Upper lobe of left lung (tissue), 6 donors: ENCODE measurements around the gene BMP5. TPM values are rescaled to one million over a fixed set of nuclear protein-coding genes. Genes with fewer than 3 reads are reported as not detected.

Source experiments
- ATAC-seq, 2 donors: fragments of 200-7000 bp; cut with Tn5 transposase; one replicate each; pipeline ENCODE4 v1.9.1; 2022; ENCODE audit warnings: mild to moderate bottlenecking in 2 of 2, moderate library complexity in 2 of 2; ENCODE audit not compliant: low FRiP score in 2 of 2
- DNase-seq, 2 donors: peaks; one replicate each; pipeline ENCODE4 v3.0.0-alpha.2; 2019 to 2020
- H3K27ac ChIP-seq, 4 donors: fragments of 200-600 bp; sonication (generic); one replicate each; pipeline ENCODE4 v1.5.1; 2016 to 2019
- H3K27me3 ChIP-seq, 4 donors: fragments of 200-600 bp; sonication (generic); one replicate each; pipeline ENCODE4 v1.5.1; 2017 to 2019
- H3K36me3 ChIP-seq, 4 donors: fragments of 200-600 bp; sonication (generic); one replicate each; pipeline ENCODE4 v1.5.1; 2016 to 2019
- H3K4me1 ChIP-seq, 4 donors: fragments of 200-600 bp; sonication (generic); one replicate each; pipeline ENCODE4 v1.5.1; 2018 to 2019
- H3K4me3 ChIP-seq, 4 donors: fragments of 200-600 bp; sonication (generic); one replicate each; pipeline ENCODE4 v1.5.1; 2017 to 2019; ENCODE audit warnings: mild to moderate bottlenecking in 2 of 4, moderate library complexity in 1 of 4
- H3K9me3 ChIP-seq, 4 donors: fragments of 200-600 bp; sonication (generic); one replicate each; pipeline ENCODE4 v1.5.1; 2018 to 2019
- EP300 ChIP-seq, 4 donors: sonication (generic); formaldehyde crosslinking; IDR thresholded peaks; one replicate each; pipeline ENCODE4 v1.5.1; 2017; ENCODE audit warnings: antibody characterized with exemption in 4 of 4, control low read depth in 2 of 4
- POLR2A ChIP-seq, 4 donors: fragments of 450-650 bp; IDR thresholded peaks; one replicate each; pipeline ENCODE4 v1.5.1; 2016 to 2017; ENCODE audit warnings: antibody characterized with exemption in 4 of 4, mild to moderate bottlenecking in 2 of 4
- POLR2AphosphoS5 ChIP-seq, 2 donors: sonication (generic); formaldehyde crosslinking; IDR thresholded peaks; one replicate each; pipeline ENCODE4 v1.5.1; 2017; ENCODE audit warnings: antibody characterized with exemption in 2 of 2
- WGBS, 2 donors: methylation state at CpG; one replicate each; pipeline ENCODE4 v1.1.5; 2017 to 2018; 5-methylcytosine and 5-hydroxymethylcytosine counted together
- total RNA-seq, 6 donors: library from RNA; depleted of rRNA in 4 of 6; stranded (reverse); fragments of >200 nt in 4 of 6; gene quantifications; one replicate each; pipeline versions ENCODE4 v1.1.0 to v1.2.1, GENCODE V29; 2016 to 2021
- TF ChIP-seq, protein P1 (sequence below), 6 experiments: fragments of 450-650 bp in 4 of 6; fragments of 200-600 bp in 2 of 6; sonication (generic) in 2 of 6; IDR thresholded peaks; one replicate each; pipeline ENCODE4 v1.5.1; 2016 to 2019; ENCODE audit warnings: antibody characterized with exemption in 6 of 6
- donor health status: DM: no; HTN: no; CAD: no; lungs with moderate emphysema.
- donor health status: DM: no; HTN: yes; CAD: no; lungs with severe emphysema.

The BMP5 gene
- total RNA-seq, 6 donors from 2014 or later, result 3.2 to 16.8 (median 5.7) TPM

DNA sequence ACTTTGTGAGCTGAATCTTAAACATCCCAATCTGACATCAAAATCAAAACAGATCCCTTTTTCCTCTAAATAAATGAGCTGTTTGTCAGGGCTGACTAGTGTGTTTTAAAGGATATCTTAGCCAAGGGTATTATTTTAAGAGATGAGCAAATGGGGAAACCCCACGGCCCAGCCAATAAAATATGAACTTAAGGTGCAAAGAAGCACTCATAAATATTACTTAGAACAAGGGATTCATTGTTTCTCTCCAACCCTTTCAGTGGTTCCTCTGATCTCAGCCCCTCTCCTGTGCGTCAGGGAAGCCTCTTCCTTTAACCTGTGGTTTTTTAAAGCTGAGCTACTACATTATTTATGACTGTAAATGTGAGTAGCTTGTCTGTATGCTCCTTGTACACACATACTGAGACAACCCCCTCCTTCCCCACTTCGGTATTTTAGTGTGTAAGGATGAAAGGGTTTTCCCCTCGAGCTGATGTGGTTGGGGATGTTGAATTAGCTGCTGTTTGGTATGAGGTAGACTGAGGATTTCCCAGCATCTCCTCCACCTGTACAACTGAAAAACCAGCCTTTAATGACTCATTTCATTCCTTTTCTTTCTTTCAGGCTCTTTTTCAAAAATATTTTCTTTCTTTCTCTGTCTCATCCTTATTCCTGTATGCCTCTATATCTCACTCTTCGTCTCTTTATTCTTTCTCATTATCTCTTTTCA, 6.5 kb downstream of the BMP5 start:
- H3K9me3 ChIP-seq, result no peaks in the 10 kb centered on the region
- H3K4me1 ChIP-seq, result no peaks in the 10 kb centered on the region
- 37% methylated on average over 5 of the region's 5 CpGs for WGBS, 2 donors
- ATAC-seq (no peak), DNase-seq (no peak)
- no peak for TF ChIP-seq EP300 (IDR thresholded peaks at IDR 0.05)
- no peak for TF ChIP-seq POLR2AphosphoS5 (IDR thresholded peaks at IDR 0.05)
- TF ChIP-seq, protein P1, sequence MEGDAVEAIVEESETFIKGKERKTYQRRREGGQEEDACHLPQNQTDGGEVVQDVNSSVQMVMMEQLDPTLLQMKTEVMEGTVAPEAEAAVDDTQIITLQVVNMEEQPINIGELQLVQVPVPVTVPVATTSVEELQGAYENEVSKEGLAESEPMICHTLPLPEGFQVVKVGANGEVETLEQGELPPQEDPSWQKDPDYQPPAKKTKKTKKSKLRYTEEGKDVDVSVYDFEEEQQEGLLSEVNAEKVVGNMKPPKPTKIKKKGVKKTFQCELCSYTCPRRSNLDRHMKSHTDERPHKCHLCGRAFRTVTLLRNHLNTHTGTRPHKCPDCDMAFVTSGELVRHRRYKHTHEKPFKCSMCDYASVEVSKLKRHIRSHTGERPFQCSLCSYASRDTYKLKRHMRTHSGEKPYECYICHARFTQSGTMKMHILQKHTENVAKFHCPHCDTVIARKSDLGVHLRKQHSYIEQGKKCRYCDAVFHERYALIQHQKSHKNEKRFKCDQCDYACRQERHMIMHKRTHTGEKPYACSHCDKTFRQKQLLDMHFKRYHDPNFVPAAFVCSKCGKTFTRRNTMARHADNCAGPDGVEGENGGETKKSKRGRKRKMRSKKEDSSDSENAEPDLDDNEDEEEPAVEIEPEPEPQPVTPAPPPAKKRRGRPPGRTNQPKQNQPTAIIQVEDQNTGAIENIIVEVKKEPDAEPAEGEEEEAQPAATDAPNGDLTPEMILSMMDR (IDR thresholded peaks at IDR 0.05), result no peak
- no peak for TF ChIP-seq POLR2A (IDR thresholded peaks at IDR 0.05)
- H3K27ac ChIP-seq, result peak overlapping the region in 3 of 4 donors; percentile 19 to 67 (median 43)
- no peaks in the 10 kb centered on the region for H3K27me3 ChIP-seq
- no peak overlapping the region for H3K4me3 ChIP-seq
- no peaks in the 10 kb centered on the region for H3K36me3 ChIP-seq

DNA sequence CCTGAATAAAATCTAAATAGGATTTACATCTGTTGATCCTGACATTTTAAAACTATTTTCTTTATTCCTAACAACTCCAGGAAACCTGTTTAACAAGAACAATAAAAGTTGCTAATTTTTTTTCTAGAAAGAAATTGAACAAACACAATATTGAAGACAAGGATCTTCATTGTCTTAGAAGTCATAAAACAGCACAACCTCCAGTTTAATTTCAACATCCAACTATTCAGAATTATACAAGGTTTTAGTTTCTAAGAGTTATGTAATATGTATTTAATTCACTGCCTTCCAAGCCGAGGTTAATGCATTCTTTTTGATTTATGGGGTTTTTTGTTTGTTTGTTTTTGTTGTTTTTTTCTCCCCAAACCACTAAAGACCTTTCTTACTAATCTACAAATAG, 7.2 kb downstream of the BMP5 start:
- ATAC-seq (no peak), DNase-seq (no peak)
- no peaks in the 10 kb centered on the region for H3K9me3 ChIP-seq
- H3K4me1 ChIP-seq, result no peaks in the 10 kb centered on the region
- H3K4me3 ChIP-seq, result no peak overlapping the region
- no peaks in the 10 kb centered on the region for H3K36me3 ChIP-seq
- no peaks in the 10 kb centered on the region for H3K27me3 ChIP-seq
- 31 to 38% methylated on average over 1 of the region's 1 CpG for WGBS, 2 donors
- no peak for TF ChIP-seq POLR2AphosphoS5 (IDR thresholded peaks at IDR 0.05)
- no peak for TF ChIP-seq EP300 (IDR thresholded peaks at IDR 0.05)
- TF ChIP-seq, protein P1 (IDR thresholded peaks at IDR 0.05), result no peak
- no peak for TF ChIP-seq POLR2A (IDR thresholded peaks at IDR 0.05)
- no peak overlapping the region for H3K27ac ChIP-seq

DNA sequence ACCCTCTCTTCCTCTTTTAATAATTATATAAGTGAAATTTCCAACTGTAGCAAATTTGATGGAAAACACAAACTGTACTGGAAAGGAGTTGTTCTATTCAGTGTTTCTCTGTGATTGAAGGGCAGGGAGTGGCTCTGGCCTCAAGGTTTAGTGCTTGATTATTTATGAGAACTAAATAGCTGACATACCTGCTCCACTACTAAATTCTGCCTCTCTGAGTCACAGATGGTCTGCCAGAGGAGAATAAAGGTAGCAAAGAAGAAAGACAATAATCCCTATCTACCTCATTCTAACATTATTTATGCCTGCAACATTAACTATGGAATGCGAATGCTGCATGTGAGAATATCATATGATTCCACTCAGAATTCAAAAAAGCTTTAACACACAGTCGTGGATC, 9.3 kb downstream of the BMP5 start:
- no peak for ATAC-seq
- no peaks in the 10 kb centered on the region for H3K27me3 ChIP-seq
- no peak for DNase-seq
- H3K4me1 ChIP-seq, result no peaks in the 10 kb centered on the region
- no peak overlapping the region for H3K4me3 ChIP-seq
- peak overlapping the region in 1 of 4 donors; percentile 13 for H3K27ac ChIP-seq
- TF ChIP-seq POLR2AphosphoS5 (IDR thresholded peaks at IDR 0.05), result no peak
- TF ChIP-seq, protein P1 (IDR thresholded peaks at IDR 0.05), result no peak
- no peak for TF ChIP-seq POLR2A (IDR thresholded peaks at IDR 0.05)
- no peak for TF ChIP-seq EP300 (IDR thresholded peaks at IDR 0.05)
- H3K9me3 ChIP-seq, result no peaks in the 10 kb centered on the region
- WGBS, 2 donors, result 74 to 83% methylated on average over 2 of the region's 2 CpGs
- H3K36me3 ChIP-seq, result no peaks in the 10 kb centered on the region

DNA sequence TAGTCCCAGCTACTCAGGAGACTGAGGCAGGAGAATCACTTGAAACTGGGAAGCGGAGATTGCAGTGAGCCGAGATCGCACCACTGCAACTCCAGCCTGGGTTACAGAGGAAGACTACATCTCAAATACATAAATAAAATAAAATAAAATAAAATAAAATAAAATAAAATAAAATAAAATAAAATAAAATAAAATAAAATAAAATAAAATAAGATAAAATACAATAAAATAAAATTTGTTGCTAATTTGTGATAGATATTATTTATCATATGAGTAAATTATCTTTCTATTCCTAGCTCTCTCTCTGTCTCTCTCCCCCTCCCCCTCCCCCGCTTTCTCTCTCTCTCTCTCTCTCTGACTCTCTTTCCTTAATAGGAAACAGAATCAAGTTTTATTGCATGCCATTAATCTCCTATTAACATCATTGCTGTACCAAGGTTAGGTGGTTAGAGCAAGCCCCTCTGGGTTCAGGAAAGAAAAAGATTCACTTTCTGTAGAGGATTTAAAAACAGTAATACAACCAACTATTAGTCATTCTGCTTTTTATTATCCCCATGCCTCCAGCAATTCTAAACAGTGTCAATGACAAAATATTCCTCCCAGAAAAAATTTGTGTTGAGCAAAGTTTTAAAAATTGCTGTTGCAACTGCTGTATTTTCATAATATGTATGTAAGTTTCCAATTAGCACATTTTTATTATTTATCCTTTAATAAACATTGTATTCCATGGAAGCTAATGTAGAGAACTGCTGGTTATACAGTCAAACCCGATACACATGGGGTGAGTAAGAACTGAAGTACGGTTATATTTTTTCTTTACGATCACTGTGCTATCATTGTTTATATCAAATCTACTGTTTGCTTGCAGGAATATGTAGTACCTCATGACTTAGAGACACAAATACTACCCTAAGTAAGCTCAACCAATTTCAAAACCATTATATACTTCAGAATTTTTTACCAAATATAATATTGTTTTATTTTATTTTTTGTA, 22.1 kb downstream of the BMP5 start:
- no peak for ATAC-seq
- WGBS, 2 donors, result 87 to 92% methylated on average over 7 of the region's 7 CpGs
- H3K27ac ChIP-seq, result no peak overlapping the region
- no peak for DNase-seq
- TF ChIP-seq POLR2A (IDR thresholded peaks at IDR 0.05) (no peak), EP300 (IDR thresholded peaks at IDR 0.05) (no peak), POLR2AphosphoS5 (IDR thresholded peaks at IDR 0.05) (no peak)
- TF ChIP-seq, protein P1 (IDR thresholded peaks at IDR 0.05), result no peak
- no peaks in the 10 kb centered on the region for H3K9me3 ChIP-seq
- H3K4me3 ChIP-seq, result no peak overlapping the region
- no peaks in the 10 kb centered on the region for H3K27me3 ChIP-seq
- H3K36me3 ChIP-seq, result no peaks in the 10 kb centered on the region
- no peaks in the 10 kb centered on the region for H3K4me1 ChIP-seq
